GM18511 (cell line): ENCODE data around the gene CFAP206.
A peak's percentile ranks its signal among the peaks of the same experiment; 100 is the strongest.
"Not testable (repeated sequence)": the region's sequence is repeated elsewhere in the genome, so short reads cannot be mapped to it uniquely, and the experiment has no call there.

Experiments
- ATAC-seq: cut with Tn5 transposase; IDR thresholded peaks from one replicate; pipeline ENCODE4 v1.9.1; 2021; ENCODE audit warnings: mild to moderate bottlenecking, moderate library complexity; ENCODE audit not compliant: unreplicated experiment

Gene CFAP206

DNA sequence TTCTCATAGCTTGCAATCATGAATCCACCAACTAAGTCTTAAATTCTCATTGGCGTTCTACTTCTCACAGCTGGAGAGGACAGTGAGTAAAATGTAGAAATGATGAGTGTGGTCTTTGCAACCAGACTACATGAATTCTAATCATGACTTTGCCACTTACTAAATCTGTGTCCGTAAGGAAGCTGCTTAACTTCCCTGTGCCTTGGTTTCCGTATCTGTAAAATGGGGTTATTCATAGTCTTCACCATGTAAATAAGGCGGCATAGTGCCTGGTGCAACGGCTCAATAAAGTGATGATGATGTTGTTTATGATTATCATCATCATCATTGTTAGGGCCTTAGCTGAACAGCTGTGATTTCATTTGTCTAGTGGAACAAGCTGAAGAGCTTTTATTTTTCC is 12.6 kb downstream of the CFAP206 start:
- no peak for ATAC-seq

DNA sequence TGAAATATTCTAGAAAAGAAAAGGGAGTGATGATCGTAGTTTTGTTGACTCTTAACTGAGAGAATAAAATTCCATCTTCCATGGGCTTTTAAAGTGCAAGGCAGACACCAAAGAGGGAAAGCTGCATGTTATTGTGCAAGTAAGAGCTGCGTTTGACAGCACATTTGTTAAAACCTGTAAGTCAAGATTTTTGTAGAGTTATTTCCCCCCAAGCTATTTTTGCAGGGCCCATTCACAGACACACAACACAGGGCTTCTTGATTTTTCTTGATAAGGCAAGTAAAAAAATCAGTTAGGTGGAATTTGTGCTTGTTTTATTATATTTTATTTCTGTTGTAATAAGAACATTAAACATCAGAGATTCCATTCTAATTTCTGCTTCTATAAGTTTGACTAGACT is 13.8 kb downstream of the CFAP206 start:
- ATAC-seq, result no peak

DNA sequence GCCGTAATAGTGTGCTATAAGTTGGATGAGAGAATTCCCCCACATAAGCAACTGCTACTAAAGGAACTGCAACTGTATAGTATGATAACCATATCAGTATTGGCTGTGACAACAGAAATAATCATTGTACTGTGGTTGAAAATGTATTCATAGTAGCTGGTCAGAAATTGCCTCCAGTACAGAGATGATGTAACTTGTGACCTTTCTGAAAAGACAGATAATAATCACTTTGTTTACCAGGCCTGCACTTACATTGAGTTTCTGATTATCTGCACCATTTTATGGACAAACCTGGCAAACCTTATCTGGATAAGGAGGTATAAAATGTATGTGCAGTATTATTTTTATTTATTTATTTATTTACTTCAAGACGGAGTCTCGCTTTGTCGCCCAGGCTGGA is 19.0 kb downstream of the CFAP206 start:
- no peak for ATAC-seq

DNA sequence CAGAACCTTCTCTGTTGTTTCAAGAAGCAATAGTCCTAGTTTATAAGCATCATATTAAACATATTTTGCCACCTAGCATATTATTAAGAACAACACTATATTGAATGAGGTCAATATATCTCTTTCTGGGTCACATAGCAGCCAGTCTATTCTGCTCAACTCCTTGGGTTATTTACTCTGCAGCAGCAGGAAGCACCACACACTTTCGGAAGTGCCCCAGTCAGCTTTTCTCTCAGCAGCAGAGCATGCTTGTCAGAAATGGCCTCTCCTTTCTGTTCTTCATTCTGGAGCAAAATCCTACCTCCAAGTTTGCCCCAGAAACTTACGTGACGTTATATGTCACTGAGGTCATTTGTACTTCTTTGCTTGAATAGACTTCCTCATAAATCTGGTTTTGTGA is 22.7 kb downstream of the CFAP206 start:
- ATAC-seq, result no peak

DNA sequence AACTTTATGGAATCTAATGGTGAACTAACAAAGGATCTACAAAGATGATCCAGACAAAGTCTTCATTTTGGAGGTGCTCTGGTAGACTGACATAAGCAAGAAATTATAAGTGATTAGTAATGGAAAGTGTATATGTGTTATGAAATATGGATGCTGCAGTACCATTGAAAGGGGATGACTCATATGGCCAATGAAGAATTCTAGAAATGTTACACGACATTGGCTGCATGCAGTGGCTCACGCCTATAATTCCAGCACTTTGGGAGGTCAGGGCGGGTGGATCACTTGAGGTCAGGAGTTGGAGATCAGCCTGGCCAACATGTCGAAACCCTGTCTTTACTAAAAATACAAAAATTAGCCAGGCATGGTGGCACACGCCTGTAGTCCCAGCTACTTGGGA is 23.5 kb downstream of the CFAP206 start:
- ATAC-seq, result no peak

DNA sequence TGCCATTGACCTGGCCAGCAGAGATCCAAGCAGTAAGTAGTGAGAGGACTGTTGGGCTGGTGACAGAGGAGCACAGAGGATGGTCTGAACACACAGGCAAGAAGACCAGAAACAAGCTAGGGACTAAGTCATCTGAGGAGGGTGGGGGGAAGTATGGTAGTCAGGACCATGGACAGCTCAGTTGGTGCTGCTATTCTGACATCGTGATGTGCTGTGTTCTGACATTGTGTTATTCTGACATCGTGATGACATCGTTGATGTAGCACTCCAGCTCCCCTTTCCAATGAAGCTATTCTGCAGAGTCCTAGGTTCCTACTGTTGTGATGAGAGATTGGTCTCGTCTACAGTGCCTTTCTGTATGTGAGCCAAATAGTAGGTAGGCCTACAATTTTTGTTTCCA is 28.7 kb downstream of the CFAP206 start:
- ATAC-seq, result no peak

DNA sequence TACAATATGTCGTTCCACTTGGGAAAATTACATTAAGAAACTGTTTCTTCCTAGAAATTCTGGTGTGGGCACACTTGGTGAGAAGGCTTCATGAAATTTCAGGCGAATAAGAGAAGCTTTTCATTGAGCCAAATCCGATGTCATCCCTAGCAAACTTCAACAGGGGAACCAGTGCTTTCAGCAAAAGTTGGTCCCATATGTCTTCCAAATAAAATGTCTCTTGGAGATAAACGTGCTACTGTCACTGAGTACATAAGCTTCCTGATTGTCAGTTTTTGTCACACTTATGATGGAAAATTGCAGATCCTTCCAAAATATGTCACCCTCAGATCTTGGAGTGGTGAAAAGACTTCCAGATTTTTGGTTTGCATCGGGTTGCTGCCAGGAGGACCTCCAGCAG is 33.9 kb downstream of the CFAP206 start:
- ATAC-seq, result no peak

DNA sequence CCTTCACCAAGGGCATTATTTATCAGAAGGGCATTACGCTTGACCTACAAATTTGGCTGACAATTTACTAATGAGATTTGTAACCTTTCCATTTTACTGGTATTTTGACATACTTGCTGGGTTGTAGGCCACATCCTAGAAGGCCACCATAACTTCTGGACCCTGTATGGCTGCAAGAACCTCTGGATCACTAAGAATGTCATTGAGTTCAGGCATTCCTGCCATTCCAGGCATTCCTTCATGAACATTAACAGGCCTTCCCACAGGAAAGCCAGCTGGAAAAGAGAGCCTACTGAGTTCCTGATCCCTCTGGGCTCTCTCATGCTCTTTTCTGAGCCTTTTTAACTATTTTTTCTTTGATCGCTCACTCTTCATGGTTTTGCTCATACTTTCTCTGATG is 36.6 kb downstream of the CFAP206 start:
- no peak for ATAC-seq

DNA sequence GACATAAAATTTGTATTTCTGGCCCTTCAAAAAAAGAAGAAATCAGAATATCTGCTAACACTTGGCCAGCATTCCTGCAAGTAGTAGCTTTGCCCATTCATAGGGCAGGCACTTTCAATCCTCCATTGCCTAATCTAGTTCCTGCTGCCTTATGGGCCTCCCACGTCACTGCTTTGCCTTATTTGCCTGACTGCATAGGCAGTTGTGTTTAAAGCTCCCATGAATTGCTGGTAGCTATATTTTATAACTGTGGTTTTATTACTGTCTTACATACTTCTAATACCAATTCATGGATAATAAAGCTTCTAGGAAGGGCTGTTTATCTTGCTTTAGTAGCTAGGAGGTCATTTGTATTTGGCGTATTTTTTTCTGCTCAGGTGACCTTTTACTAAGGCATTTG is 57.3 kb downstream of the CFAP206 start:
- no peak for ATAC-seq

DNA sequence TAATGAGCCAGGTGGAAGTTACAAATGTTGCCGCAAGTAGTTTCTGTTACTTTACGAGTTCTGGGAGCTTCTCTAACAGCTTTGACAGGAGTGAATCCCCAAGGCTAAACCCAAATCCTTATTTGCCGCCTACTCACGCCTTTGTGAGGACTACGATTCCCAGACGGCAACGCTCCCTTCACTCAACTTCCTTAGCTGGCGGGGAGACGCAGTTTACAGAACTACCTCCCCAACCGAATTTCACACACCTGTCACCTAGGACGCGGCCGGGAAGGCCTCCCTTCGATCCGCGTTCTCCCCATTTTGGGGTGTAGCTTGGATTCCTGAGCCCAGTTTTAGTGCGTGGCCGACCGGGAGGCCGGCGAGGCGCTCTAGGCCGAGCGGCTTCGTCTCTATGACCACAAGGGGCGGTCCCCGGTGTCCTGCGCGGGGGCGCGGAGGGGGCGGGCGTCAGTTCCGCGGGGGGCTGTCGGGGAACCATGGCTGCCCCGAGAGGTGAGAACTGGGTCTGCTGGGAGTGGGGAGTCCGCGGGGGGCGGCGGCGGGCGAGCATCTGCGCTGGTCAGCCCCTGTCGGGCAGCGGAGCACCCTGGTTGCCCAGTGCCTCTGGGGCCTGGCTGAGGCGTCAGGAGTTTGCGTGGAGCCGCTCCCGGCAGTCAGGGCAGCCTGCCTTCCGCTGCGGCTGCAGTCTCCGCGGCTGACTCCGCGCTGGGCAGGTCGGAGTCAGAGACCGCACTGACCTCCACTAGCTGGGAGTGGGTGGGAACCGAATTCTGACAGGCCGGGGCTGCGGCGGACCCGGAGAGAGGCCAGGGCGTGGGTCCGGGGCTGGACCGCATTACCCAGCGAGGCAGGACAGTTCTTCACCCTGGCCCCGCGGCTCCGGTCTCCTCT is 65.0 kb downstream of the CFAP206 start, which contains the start of gene SLC35A1:
SLC35A1 (plus strand) TSS at position 450 of the 894 bp plus-strand sequence; CDS start at position 480, 30 bp downstream.
- peak; percentile 96 for ATAC-seq

DNA sequence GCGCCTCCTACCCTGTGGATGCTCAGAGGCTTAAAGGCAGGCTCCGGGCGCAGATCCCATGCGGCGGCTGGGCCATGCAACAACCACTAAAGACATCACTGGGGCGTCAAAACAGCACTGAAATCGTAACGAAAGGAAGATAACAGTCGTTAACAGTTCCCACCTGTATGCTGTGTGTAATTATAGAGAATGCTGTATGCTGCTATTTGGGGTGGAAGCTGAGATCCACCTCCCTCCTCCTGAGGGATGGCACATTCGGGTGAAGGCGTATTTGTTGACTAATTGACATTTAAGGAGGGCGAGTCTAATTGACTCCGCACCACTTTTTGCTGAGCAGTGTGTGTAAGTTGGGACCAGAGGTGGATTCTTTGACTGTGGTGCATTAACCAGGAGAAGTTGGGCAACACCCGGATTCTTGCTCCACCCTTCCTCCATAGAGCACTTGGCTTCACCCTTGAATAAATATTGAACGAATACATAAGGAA is 65.7 kb downstream of the CFAP206 start:
- peak; percentile 75 for ATAC-seq

DNA sequence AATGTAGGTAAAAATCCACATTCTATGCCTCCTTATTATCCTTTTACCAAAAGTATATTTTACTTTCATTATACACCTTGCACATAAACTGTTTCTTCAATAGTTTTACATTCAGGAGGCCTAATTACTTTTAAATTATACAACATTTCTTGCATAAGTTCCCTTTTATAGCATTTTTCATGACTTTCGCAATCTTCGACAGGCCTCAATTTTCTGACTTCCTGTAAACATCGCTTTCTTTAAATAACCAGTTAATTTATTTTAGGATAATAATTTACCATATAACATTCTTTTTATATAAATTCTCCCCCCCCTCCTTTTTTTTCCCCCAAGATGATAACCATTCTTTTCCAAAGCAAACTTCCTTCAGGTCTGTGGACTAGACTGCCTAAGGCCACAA is 74.2 kb downstream of the CFAP206 start:
- no peak for ATAC-seq

DNA sequence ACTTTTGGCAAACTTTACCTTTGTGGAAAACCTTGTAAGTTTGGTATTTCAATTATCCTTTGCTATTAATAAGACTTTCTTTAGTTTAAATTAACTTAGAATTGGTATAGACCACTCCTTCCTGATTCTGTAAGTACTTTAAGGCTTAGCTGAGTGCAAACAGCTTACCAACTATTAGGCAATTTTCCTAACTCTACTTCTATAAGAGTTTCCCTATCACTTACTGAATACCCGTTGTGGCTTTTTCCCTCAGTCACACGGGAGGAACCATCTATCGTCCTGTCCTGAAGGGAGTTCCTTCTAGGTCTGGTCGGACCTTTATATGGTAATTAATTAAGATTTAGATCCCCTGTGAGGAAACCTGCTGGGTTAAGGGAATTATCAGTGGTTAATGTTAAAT is 74.6 kb downstream of the CFAP206 start:
- no peak for ATAC-seq

DNA sequence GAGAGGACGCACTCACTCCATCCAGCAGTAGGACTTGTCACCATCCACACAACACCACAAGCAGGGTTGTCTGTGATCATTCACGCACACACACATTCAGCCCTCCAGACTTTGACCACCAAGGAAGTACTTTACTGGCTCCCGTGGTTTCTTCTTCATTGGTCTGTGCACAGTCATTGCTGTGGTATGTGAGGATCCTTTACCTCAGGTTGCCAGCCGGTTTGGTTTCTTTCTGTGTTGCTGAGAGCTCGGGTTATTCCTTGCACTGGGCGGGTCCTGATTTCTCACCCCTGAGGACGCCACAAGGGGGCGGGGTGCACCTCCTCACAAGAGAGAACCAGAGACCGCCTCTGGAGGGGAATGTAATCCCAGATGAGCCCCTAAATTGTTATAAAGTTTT is 76.2 kb downstream of the CFAP206 start:
- ATAC-seq, result no peak

DNA sequence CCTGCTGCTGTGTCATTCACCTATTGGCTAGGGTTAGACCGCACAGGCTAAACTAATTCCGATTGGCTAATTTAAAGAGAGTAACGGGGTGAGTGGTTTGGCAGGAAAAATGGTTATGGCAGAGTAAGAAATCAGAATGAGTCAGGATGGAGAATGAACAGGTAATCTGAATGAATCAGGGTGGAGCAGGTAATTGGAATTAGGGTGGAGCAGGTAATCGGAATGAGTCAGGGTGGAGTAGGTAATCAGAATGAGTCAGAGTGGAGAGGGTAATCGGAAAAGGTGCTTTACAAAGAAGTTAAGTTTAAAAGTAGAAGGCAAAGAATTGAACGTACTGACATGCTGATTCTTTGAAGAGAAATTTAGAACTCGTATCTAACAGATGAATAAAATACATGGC is 76.7 kb downstream of the CFAP206 start:
- ATAC-seq, result no peak

DNA sequence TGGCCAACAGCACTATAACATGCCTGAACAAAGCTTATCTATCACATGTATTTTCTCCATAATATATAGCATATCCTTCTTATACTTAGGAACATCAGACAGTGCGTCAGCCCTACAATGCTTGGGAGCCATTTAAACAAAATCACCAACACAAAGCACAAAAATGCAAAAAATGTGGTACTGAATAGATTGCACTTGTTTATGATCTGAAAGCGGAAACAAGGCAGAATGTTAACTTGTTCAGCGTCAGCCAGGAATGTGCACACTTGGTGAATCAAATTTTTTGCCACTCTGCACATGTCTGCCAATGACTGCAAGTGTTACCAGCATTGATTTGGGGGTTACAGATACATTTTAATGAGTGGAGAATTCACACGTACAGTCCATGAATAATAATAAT is 79.8 kb downstream of the CFAP206 start:
- no peak for ATAC-seq

DNA sequence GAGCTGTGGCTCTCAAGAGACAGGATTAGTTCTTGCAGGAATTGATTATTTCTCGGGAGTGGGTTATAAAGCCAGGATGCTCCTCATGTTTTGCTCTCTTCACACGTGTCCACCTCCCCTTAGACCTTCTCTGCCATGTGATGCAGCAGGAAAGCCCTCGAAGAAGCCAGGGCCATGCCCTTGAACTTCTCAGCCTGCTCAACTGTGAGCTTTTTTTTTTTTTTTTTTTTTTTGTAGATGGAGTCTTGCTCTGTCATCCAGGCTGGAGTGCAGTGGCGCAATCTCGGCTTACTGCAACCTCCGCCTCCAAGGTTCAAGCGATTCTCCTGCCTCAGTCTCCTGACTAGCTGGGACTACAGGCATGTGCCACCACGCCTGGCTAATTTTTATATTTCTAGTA is 81.6 kb downstream of the CFAP206 start:
- not testable (repeated sequence) for ATAC-seq

DNA sequence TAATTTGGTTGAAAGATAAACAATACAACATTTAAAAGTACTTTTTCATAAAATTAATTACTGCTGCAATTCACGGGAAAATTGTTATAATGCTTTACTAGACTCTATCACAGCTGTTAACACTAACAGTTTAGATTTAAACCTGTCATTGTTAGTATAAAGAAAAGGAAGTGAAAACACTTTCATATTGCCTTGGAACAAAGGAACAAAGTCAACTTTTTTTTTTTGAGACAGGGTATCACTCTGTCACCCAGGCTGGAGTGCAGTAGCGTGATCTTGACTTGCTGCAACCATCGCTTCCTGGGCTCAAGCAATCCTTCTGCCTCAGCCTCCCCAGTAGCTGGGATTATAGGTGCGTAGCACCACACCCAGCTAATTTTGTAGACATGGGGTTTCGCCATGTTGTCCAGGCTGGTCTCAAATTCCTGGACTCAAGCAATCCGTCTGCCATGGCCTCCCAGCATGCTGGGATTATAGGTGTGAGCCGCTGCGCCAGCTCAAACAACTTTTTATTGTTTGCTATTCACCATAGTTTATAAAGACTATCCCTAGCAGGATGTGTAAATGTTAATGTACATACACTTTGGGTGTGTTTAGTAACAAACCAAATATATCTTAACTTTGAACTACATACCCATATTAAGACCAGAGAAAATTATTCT is 87.1 kb downstream of the CFAP206 start:
- ATAC-seq, result peak; percentile 95

DNA sequence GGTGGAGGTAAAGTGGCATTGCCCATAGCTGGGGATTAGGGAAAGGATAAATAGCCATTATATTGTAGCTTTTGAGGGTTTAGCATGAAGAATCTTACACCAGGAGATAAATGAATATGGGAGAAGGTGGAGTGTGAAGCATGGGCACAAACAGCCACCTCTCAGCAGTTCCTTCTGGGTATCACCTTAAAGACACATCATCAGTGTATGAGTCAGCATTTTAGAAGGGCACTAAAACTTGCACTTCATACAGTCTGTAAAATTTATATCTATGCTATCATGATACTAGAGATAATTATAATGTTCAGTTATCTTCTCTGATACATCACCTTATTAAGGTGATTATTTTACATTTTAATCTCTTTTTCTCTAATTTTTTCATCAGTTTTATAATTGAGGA is 90.3 kb downstream of the CFAP206 start:
- ATAC-seq, result no peak

DNA sequence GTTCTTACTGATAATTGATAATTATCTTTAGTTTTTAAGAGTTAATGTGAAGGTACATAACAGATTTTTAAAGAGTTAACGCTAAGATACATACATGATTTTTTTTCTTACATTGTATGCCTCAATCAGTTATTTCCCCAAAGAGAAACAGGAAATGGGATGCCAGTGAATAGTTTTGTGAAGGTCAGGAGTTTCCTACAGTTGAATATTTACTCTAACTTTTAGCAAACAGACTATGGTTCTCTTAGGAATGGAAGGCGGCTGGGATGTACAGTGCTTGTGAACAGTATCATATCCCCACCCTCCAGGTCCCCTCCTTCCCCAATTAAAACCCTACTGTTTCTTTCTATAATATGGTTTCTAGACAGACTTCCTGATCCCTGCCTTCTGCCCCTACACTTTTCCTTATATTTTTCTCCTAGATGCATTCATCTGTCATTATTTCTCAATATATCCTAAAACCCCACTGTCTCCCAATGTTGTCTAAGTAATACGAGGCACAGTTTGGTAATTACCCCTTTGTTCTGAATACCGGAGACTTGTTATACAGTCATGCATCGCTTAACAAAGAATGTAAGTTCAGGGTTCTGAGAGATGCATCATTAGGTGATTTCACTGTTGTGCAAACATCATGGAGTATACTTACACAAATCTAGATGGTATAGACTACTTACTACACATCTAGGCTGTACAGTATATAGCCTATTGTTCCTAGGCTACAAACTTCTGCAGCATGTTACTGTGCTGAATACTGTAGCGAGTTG is 94.2 kb downstream of the CFAP206 start:
- ATAC-seq, result no peak

DNA sequence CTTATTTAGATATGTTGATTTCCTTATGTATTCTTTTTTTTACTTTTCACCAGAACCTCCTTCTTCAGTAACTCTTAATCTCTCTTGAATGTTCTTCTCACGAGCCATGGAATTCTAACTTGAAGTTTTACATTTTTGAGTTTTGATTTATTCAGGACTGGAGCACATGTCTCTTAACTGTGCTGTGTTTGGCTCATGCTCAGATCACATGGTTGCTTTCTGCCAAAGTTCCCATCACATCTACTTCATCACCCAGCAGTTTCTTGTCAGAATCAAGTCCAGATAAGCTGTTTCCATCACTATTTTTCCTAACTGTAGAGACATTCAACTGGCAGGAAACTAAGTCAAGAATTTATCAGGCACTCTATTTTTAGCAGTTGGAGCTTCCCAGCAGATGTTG is 96.7 kb downstream of the CFAP206 start:
- no peak for ATAC-seq
